GM19238 (cell line): ENCODE measurements around the gene OTUD6A.
"Not testable (repeated sequence)": the region's sequence is repeated elsewhere in the genome, so short reads cannot be mapped to it uniquely, and the experiment has no call there.

Experiments used
- DNase-seq: peaks from one replicate; pipeline ENCODE4 v3.0.0; 2011; ENCODE audit warnings: low spot score; ENCODE audit not compliant: insufficient read length

OTUD6A gene

DNA sequence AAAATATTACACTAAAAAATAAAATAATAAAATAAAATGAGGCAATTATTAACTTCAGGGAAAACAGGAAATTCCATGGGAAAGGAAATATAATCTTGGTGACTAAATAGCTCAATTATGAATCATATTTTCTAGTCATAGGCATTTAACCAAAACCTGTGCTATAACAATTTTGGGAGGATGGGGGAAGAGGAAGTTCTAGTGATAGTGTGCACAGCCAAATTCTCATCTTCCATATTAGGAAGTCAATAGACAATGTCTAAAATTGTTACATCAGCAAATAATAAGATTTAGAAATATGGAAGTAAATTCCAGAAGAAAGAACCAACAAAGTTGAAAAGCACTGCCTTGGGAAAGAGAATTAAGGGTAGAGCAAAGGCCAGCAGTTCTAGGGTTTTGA lies 15.3 kb upstream of the OTUD6A start:
- DNase-seq: no peak

DNA sequence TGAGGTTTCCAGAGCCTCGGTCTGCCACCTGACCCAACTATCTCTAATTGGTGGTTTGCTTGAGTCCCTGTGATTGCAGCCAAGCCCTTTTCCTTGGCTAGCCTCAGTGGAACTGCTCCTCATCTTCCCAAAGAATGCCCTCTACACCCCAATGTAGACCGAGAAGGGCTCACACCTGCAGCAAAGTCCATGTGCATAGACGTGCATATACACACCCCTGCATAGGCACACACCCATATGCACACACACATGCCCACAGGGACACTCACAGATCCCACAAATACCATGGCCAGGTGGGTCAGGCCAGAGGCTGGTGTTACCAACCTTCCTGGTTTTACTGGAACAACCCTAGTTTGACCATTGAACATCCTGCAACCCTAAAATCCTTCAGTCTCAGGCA lies 12.9 kb upstream of the OTUD6A start:
- no peak for DNase-seq

DNA sequence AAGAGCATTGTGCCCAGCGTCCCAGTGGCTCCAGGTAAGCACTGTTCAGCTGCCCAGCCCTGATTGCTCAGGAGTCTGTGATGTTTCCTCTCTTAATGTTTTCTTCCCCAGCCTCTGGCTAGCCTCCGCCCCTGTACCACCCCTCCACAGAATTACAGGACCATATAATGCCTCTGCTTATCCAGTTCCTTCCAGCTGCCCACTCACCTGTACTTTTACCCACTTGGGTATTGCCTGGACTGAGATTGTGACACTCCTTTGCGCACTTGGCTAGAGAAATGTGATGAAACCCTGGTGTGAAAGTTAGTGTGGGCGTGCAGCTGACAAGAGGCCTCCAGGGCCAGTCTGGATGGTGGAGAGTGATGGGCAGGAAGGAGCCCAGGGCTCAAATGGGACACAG lies 12.3 kb upstream of the OTUD6A start, which contains the start of gene AWAT2:
TSS of gene AWAT2 (minus strand) at position 14 of the 400 bp plus-strand sequence. CDS start at position 8, 6 bp downstream.
- DNase-seq: no peak

DNA sequence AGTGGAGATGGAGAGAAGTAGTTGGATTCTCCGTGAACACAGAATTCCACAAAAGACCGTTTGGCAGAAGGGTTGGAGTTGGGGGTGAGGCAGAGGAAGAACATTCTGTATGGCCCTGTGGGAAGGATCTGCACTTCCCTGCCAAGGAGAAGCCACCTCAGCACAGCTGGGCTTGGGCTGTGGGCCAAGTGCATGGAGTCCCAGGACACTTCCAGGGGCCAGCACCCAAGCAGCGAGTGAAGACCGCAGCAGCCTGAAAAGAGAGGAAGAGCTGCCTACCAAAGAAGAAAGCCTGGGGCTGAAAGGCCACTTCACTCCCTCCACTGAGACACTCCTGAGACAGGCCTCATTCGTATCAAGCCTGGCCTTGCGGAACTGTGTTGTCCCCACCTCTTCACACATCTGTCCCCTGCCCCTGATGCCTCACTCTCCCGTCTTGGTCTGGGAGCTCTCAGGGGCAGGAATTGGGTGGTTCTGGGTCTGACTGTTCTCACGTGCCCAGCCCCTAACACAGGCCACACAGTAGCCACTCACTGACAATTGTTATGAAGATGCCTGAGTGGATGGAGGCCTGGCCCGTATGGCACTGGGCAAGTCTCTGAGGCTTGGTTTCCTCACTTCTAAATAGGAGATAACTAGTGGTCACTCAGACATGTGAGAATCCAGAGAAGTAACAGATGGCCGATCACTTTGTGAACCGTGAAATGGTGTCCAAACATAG lies 9.2 kb upstream of the OTUD6A start:
- no peak for DNase-seq

DNA sequence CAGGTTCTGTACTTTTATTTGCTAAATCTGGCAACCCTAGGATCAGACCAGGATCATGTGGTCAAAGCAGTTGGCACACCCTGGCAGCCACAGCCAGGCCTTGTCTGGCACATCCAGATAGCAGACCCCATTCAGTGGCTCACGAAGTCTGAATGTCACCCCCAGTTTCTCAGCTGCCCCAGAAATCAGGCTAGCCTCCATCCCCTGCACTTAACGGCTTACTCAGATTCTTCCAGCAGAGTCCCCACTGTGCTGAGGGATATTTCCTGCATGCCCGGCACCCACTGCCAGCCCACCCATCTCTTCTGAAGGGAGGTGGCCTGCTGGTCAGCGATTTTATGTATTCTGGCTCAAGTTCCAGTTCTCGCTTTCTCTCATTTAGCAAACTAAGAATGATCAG lies 7.9 kb upstream of the OTUD6A start:
- DNase-seq: no peak

DNA sequence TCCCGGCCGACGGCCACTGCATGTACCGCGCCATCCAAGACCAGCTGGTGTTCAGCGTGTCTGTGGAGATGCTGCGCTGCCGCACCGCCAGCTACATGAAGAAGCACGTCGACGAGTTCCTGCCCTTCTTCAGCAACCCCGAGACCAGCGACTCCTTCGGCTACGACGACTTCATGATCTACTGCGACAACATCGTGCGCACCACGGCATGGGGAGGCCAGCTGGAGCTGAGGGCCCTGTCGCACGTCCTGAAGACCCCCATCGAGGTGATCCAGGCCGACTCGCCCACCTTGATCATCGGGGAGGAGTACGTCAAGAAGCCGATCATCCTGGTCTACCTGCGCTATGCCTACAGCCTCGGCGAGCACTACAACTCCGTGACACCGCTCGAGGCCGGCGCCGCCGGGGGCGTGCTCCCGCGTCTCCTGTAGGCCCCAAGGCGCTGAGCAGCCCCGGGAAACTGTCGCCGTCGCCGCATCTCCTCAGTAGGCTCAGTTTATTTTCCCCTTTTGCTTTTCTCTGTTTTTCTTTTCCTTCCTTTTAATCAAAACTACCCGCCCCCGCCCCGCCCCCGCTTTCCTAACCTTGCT lies 799 bp downstream of the OTUD6A start:
- DNase-seq: no peak

DNA sequence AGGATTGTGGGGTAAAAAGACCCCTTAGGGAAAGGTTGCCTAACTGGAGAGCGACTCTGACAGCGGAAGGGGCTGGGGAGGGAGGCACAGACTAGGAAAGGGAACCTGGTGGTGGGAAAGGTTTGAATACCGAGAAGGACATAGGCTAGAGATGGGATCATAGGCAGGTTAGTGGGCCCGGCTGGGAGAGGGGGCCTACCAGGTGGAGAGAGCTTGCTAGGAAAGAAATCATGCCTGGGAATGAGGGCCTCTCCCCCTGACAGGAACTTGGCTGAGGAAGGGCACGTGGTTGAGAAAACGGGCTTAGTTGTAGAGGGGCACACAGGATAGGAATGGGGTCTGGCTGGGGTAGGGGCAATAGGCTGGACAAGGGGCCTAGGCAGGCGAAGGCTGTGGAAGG lies 4.4 kb downstream of the OTUD6A start:
- no peak for DNase-seq

DNA sequence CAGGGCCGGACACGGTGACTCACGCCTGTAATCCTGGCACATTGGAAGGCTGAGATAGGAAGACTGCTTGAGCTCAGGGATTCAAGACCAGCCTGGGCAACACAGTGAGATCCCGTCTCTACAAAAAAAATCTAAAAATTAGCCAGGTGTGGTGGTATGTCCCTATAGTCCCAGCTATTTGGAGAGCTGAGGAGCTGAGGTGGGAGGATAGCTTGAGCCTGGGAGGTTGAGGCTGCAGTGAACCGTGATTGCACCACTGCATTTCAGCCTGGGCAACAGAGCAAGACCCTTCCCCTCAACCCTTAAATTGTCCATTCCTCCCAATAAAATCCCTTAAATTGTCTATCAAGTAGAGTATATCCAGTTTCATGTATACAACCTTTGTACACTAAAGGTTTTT lies 17.0 kb downstream of the OTUD6A start:
- DNase-seq: no peak

DNA sequence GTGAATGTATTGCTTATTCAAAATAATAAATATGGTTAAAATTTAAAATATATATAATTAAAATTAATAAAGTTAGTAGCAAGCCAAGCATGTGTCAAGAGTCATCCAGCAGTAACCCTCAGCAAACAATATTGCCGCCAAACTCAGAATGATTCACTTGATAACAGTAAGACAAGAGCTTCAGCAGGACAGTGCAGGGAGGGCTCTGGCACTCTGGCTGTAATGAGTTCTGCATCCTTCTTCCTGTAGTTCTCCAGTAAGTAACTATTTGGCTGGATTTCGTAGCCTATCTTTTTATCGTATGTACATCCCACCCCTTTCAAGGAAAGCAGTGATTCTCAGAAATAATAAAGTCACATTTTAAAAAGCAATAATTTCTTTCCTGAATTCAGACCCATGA lies 17.6 kb downstream of the OTUD6A start:
- no peak for DNase-seq

DNA sequence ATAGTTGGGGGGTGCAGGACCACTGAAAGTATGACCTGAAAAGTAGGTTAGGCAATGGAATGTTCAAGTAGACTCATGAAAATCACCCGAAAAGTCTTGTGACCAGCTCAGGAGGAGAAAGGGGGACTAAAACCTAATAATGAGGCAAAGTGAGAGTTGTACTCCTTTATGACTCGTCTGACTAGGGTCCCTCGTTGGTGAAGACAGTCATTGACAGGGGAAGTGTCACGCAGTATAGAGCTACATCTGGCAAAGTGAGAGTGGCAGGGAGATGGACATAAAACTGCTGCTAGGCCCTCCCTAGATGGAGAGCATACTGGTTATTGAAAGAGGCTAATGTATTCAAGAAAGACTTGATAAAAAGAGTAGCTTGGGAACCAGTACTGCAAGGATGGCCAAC lies 20.5 kb downstream of the OTUD6A start:
- DNase-seq: no peak

DNA sequence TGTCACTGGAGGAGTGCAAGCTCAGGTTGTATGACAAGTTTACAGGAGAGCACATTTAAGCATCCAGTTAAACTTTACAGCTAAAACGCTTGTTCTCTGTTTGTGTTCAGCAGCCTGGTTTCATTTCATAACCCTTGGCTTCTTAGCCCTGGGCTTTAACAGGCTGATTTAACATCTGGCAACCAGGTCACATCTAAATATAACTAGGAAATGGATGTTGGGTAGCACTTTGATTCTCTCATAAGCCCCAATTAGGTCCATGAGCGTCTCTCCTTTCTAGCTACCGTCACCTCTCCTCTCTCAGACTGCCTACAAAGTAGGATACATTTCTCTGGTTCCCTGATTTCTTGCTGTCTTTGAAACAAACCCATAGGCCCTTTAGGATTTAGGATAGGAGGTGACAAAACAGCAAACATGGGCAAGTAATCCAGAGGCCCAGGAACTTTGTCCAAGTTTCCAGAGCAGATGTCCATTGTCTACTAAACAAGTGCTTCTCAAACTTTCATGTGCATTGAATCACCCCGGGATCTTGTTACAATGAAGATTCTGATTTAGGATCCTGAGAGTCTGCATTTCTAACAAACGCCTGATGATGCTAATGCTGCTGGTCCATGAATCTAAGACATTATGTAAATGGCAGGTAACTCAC lies 22.5 kb downstream of the OTUD6A start:
- DNase-seq: no peak

DNA sequence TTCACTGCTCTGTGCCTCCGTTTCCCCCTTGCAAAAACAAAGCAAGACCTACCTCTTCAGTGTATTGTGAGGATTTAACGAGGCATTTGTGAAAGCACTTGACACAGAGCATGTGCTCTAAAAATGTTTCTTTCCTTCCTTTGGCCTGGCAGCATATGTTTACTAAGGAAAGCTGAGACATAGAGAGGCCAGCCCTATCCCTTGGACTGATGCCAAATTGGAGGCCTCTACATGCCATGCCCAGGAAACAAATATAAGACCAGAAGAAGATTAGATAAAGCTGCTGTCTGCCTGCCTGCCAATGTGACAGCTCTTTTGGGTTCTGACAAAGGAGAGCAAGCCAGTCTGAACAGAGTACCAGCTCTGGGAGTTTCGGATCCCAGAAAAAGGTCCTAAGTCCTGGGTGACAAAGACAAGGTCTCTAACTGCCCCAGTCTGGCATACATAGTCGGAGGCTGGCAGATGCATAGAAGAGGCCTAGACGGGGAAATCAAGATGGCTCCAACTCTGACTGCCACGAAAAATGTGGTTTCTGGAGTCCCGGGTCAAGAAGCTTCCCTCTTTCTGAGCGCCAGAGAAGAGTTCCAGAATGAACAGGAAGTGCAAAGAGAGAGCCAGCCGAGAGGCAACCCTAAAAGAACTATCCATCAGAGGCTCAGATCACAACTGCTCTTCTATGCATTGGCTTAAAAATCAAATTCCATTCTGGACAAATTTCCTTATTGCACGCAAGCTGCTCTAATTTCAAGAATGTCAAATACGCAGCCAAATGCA lies 25.8 kb downstream of the OTUD6A start:
- DNase-seq: no peak

DNA sequence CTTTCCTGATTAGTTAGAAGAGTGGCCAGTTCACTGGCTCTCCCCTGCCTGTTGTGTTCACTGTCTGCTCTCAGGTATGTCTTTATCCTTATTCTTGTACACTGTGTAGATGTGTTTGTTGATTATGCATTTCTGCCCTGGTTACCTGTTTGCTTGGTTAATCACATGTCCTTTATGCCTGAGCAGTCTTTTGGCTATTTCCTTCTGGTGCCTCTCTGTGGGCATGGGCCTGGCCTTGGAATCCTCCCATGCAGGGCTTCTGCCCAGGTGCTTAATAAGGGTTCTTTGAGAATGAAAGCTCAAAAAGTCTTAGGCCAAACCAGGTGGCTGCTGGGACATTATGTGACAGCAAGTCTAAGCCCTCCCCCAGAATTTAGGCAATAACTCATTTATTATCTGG lies 26.5 kb downstream of the OTUD6A start:
- DNase-seq: no peak

DNA sequence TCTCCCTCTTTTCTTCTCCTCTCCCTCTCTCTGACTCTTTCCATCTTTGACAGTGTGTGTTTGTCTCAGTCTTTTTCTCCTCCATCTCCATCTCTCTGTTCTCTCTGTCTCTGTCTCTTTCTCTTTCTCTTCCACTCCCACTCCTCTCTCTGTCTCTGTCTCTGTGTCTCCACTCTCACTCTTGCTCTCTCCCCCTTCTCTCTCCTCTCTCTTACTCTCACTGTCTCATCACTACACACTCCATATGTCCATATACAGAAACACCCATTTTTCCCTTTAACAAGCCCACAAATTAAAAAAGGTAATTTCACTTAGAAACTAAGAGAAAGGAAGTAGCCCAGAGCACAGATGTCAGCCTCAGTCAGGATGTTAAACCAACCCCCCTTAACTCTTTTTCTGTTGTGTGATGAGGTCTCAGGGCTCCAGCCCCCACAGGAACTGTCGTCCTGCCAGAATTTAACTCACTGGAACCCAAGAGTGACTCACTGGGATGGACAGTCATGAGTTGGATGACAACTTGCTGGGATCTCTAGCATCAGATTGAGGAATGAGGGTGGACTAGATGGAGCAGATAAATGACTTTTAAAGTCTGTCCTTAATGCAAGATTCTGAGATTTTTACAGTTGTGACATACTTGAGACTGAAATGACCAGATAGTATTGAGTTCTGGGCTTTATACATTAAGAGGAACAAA lies 27.5 kb downstream of the OTUD6A start:
- DNase-seq: no peak

DNA sequence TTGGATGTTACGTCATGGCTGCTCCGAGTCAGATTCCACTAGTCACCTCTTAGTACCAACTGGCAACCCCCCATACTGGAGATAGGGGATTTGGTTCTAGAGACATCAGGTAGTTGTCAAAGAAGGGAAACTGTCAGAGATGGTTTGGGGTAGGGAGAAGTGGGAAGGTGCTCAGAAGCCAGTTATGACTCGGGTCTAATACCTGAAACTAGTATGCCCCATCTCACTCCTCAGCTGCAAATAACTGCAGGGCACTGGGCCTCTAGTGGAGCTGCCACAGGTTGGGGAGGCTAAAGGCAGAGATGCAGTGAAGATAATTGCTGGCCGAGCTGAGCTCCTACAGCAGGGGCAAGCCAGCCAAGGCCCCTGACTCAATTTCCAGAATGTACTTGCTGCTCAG lies 30.0 kb downstream of the OTUD6A start:
- no peak for DNase-seq

DNA sequence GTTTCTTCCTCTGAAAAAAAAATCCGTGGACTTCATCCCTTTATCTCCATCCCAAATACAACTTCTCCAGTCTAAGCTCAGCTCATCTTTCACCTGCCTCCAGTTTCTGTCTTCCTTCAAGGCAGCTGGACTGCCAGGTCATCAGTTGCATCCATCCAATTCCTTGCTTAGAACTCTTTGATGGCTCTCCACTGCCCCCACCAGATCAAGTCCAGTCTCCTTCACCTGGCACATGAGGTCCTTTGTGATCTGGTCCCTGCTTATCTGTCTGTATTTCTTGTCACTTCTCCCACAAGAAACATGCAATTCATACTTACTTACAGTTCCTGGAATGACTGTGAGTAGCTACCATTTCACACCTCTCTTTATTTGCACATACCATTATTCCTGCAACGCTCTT lies 33.8 kb downstream of the OTUD6A start:
- DNase-seq: no peak

DNA sequence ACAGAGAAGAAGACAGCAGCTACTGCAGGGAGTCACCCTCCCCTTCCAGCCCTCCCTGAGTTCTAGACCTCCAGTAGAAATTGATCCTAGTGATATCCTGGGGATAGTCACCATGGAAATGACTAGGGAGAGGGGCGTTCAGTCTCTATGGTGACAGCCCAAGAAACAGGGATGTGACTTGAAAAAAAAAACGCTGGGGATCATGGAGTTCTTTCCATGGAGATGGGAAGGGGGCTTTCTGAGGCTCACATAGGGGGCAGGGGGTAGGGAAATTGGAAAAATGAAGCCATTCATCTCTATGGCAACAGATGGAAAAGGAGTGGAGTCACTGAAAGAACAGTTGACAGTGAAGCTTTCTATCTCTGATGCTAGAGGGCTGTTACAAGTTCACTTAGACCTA lies 43.0 kb downstream of the OTUD6A start:
- no peak for DNase-seq

DNA sequence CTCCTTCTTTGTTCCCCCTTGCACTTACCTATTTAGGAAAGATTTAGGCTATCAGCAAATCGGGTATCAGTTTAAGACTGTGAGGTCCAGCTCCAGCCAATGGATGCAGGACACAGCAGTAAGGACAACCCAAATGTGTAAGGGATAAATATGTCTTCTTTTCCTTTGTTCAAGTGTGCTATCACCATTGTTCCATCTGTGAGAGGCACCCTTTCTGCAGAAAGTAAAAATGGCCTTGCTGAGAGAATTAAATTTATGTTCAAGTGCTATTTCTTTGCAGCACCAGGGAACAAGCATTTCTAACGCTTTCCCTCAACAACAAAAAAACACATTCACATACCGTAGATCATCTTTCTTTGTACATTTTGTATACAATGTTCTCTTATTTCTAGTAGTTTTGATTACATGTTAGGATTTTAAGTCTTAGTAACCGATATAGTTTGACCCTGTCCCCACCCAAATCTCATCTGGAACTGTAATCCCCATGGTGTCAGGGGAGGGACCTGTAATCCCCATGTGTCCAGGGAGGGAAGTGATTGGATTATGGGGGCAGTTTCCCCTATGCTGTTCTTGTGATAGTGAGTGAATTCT lies 49.3 kb downstream of the OTUD6A start:
- DNase-seq: not testable (repeated sequence)
